ENCODE data around the gene SLC29A3. TPM values are rescaled to one million over a fixed set of nuclear protein-coding genes. Genes with fewer than 3 reads are reported as not detected.

Gene SLC29A3
- polyA plus RNA-seq, 1 donor from 2014 or later: 9.0 TPM

Other genes with a start within 250 kb of the SLC29A3 start
- gene UNC5B, start 106.7 kb upstream of the SLC29A3 start, polyA plus RNA-seq: not detected
- gene CDH23, start 77.7 kb downstream of the SLC29A3 start, polyA plus RNA-seq: not detected